Endothelial cell of umbilical vein (primary cell): Measurements from ENCODE around the gene CEP44. TPM values are rescaled to one million over a fixed set of nuclear protein-coding genes. Genes with fewer than 3 reads are reported as not detected.

Source experiments
- BruUV-seq: library from RNA; stranded (reverse); fragments of 400-500 nt; replicated peaks from 2 replicates; lab custom pipeline; 2021; lab: Mats Ljungman, UMichigan
- CTCF ChIA-PET: fragments of 300-600, 350-600 bp; sonication (Branson Sonifier 250); formaldehyde crosslinking; loops from one replicate; lab custom pipeline; 2021; ENCODE audit warnings: antibody characterized with exemption, inconsistent platforms; lab: Charles Lee
- POLR2A ChIA-PET: fragments of 300-600, 350-600 bp; sonication (Branson Sonifier 250); formaldehyde crosslinking; loops from one replicate; lab custom pipeline; 2021; ENCODE audit warnings: antibody characterized with exemption, inconsistent platforms; lab: Charles Lee
- DNase-seq: peaks from one replicate; pipeline ENCODE4 v3.0.0-alpha.2; 2011; ENCODE audit warnings: low read depth, low spot score
- FAIRE-seq: peaks from 2 replicates; lab custom pipeline; 2011; peaks lifted over from hg19 to GRCh38; lab: Jason Lieb, UNC
- H2AFZ ChIP-seq: 2 replicates; pipeline ENCODE4 v1.6.0; 2012; ENCODE audit warnings: low read depth, low read length, control low read depth, inconsistent platforms
- H3K27ac ChIP-seq: 2 replicates; pipeline ENCODE4 v1.5.1; 2011; ENCODE audit warnings: low read depth, mild to moderate bottlenecking, control low read depth, low read length, moderate library complexity; ENCODE audit not compliant: insufficient read depth
- H3K27me3 ChIP-seq, 2 experiments: 2 replicates each; pipeline versions ENCODE4 v1.6.0 to v1.6.1; 2011; ENCODE audit warnings: low read length in 2 of 2, mixed read lengths in 1 of 2; ENCODE audit not compliant: control insufficient read depth in 2 of 2, insufficient read depth in 2 of 2
- H3K36me3 ChIP-seq, 2 experiments: 2 replicates in 1 of 2; 3 replicates in 1 of 2; pipeline ENCODE4 v1.5.1; 2011; ENCODE audit warnings: low read length in 2 of 2, mild to moderate bottlenecking in 1 of 2, moderate library complexity in 1 of 2; ENCODE audit not compliant: control insufficient read depth in 2 of 2, insufficient read depth in 2 of 2; ENCODE audit errors: extremely low read depth in 1 of 2
- H3K4me1 ChIP-seq: 3 replicates; pipeline ENCODE4 v1.5.1; 2011; ENCODE audit warnings: mild to moderate bottlenecking, low read length; ENCODE audit not compliant: control insufficient read depth, insufficient read depth; ENCODE audit errors: extremely low read depth
- H3K4me2 ChIP-seq: 2 replicates; pipeline ENCODE4 v1.6.1; 2011; ENCODE audit warnings: low read length, control low read depth, mixed read lengths; ENCODE audit not compliant: insufficient read depth
- H3K4me3 ChIP-seq, 3 experiments: fragments of 200-600 bp in 1 of 3; sonication (generic), shearing (Covaris generic) in 1 of 3; replicated peaks in 1 of 3; 2 replicates each; pipeline ENCODE4 v1.5.1; 2011 to 2016; ENCODE audit warnings: control low read depth in 3 of 3, low read length in 3 of 3, mild to moderate bottlenecking in 2 of 3, inconsistent platforms in 1 of 3, low read depth in 1 of 3, moderate library complexity in 1 of 3; ENCODE audit not compliant: insufficient read depth in 1 of 3
- H3K79me2 ChIP-seq: 2 replicates; pipeline ENCODE4 v1.6.0; 2012; ENCODE audit warnings: low read length, inconsistent platforms; ENCODE audit not compliant: control insufficient read depth, insufficient read depth
- H3K9ac ChIP-seq: replicated peaks from 2 replicates; pipeline ENCODE3; 2011; ENCODE audit warnings: low read length, control low read depth; ENCODE audit not compliant: insufficient read depth; ENCODE audit errors: extremely low read depth
- H3K9me1 ChIP-seq: replicated peaks from 3 replicates; pipeline ENCODE4 v1.6.0; 2011; ENCODE audit warnings: mild to moderate bottlenecking, low read length; ENCODE audit not compliant: control insufficient read depth, insufficient read depth; ENCODE audit errors: extremely low read depth
- H3K9me3 ChIP-seq: replicated peaks from 2 replicates; pipeline ENCODE4 v1.5.1; 2012; ENCODE audit warnings: low read length, inconsistent platforms; ENCODE audit not compliant: control insufficient read depth, insufficient read depth
- H4K20me1 ChIP-seq: replicated peaks from 2 replicates; pipeline ENCODE3; 2011; ENCODE audit warnings: mild to moderate bottlenecking, low read length; ENCODE audit not compliant: control insufficient read depth, insufficient read depth; ENCODE audit errors: extremely low read depth
- CTCF ChIP-seq, 2 donors: IDR thresholded peaks; 1 replicate in 1 of 2; 2 replicates in 1 of 2; pipeline ENCODE4 v1.5.1; 2011; ENCODE audit warnings: low read length in 2 of 2, mild to moderate bottlenecking in 2 of 2, moderate library complexity in 2 of 2, control low read depth in 1 of 2, inconsistent platforms in 1 of 2, low read depth in 1 of 2; ENCODE audit not compliant: insufficient read depth in 1 of 2; ENCODE audit errors: extremely low read depth in 1 of 2
- EZH2 ChIP-seq: IDR thresholded peaks from 2 replicates; pipeline ENCODE4 v1.6.1; 2012; ENCODE audit warnings: borderline replicate concordance, low read depth, mild to moderate bottlenecking, moderate library complexity, low read length, inconsistent platforms; ENCODE audit not compliant: severe bottlenecking
- FOS ChIP-seq: IDR thresholded peaks from 2 replicates; pipeline ENCODE4 v1.6.1; 2011; ENCODE audit warnings: mild to moderate bottlenecking, low read length, moderate library complexity, borderline replicate concordance; ENCODE audit not compliant: insufficient read depth
- GATA2 ChIP-seq: IDR thresholded peaks from 2 replicates; pipeline ENCODE4 v1.7.0; 2011; ENCODE audit warnings: low read depth, mild to moderate bottlenecking, moderate library complexity, mixed read lengths, low read length; ENCODE audit not compliant: insufficient read length, insufficient read depth
- JUN ChIP-seq: IDR thresholded peaks from 2 replicates; pipeline ENCODE4 v1.6.1; 2011; ENCODE audit warnings: borderline replicate concordance, low read depth; ENCODE audit not compliant: insufficient read length, insufficient read depth
- MAX ChIP-seq: IDR thresholded peaks from 2 replicates; pipeline ENCODE4 v1.6.1; 2011; ENCODE audit not compliant: insufficient read depth, insufficient read length
- MYC ChIP-seq: IDR thresholded peaks from one replicate; pipeline ENCODE4 v1.6.1; 2011; ENCODE audit warnings: mild to moderate bottlenecking, low read depth, low read length
- POLR2A ChIP-seq: IDR thresholded peaks from 2 replicates; pipeline ENCODE4 v1.6.1; 2012; ENCODE audit warnings: low read depth, mild to moderate bottlenecking, control low read depth, low read length
- POLR2AphosphoS5 ChIP-seq: IDR thresholded peaks from 2 replicates; pipeline ENCODE4 v1.6.1; 2012; ENCODE audit warnings: low read depth, mild to moderate bottlenecking, control low read depth, low read length, moderate library complexity; ENCODE audit not compliant: insufficient read depth
- dilution Hi-C: fragments of 300-500 bp; cut with MboI; formaldehyde crosslinking; loops from one replicate; pipeline ENCODE4 v1.15.0; 2019; ENCODE audit warnings: low sequenced_read_pairs; ENCODE audit not compliant: extremely low pct_ligation_motif_present
- intact Hi-C: fragments of 100-400 bp; cut with micrococcal nuclease; formaldehyde crosslinking; loops from one replicate; pipeline ENCODE4 v1.10.0; 2022
- polyA plus RNA-seq, 4 experiments: library from polyadenylated mRNA; depleted of rRNA in 3 of 4; stranded (reverse) in 3 of 4; unstranded in 1 of 4; fragments of >200 nt; gene quantifications; 2 replicates each; pipeline versions ENCODE4 v1.2.1 to v1.2.3, GENCODE V29; 2011 to 2012; ENCODE audit warnings: missing spikeins in 1 of 4
- total RNA-seq: library from RNA; stranded (reverse); gene quantifications from 2 replicates; pipeline ENCODE4 v1.2.3, GENCODE V29; 2021

CEP44 gene
- total and polyA plus RNA-seq, 2 donors (not counting 3 experiments of a cell fraction or from before 2014, with no cell fraction given): 2.0 to 13.0 TPM

- BruUV-seq: no TSS peak
- dilution Hi-C loops: no loop called here
- DNase-seq: no peak
Observed at GRCh38 chr4:174324725-174325124, 41.0 kb downstream of the CEP44 start.

More at GRCh38 chr4:174324725-174325124, 41.0 kb downstream of the CEP44 start:
- H2AFZ ChIP-seq: no peak overlapping the region
- H3K9ac ChIP-seq: no peak overlapping the region
- no peaks in the 10 kb centered on the region for H3K79me2 ChIP-seq
- H3K4me1 ChIP-seq: no peaks in the 10 kb centered on the region
- ChIA-PET POLR2A (no interaction called here), CTCF (no interaction called here)
- H3K27me3 ChIP-seq: no peaks in the 10 kb centered on the region
- H3K36me3 ChIP-seq: no peaks in the 10 kb centered on the region
- H3K27ac ChIP-seq: no peak overlapping the region
- no peaks in the 10 kb centered on the region for H4K20me1 ChIP-seq
- no peak overlapping the region for H3K4me2 ChIP-seq
- no peak overlapping the region for H3K4me3 ChIP-seq
- H3K9me1 ChIP-seq: no peaks in the 10 kb centered on the region
- TF ChIP-seq GATA2 (no peak), CTCF (IDR thresholded peaks at IDR 0.05; ENCODE audit: extremely low read depth in 1 of 2, insufficient read depth in 1 of 2, low read depth in 1 of 2, low read length in 2 of 2) (no peak), JUN (no peak), POLR2A (no peak), POLR2AphosphoS5 (no peak), FOS (no peak), EZH2 (no peak), MYC (no peak), MAX (no peak)
- no peak for FAIRE-seq
- intact Hi-C loops: no loop called here
- H3K9me3 ChIP-seq: no peaks in the 10 kb centered on the region
